T-helper 2 cell treated with Interferon-gamma antibody and Interleukin-4, amounts not matched to agents 5 μg/mL and 100 μg/mL, for 36 hours (primary cell): Measurements from ENCODE around the gene ZSCAN25.
"Not testable (repeated sequence)": the region's sequence is repeated elsewhere in the genome, so short reads cannot be mapped to it uniquely, and the experiment has no call there.

ENCODE experiments used
- DNase-seq: peaks from one replicate; pipeline ENCODE4 v3.0.0; 2021; ENCODE audit warnings: low spot score
- H3K27ac Mint-ChIP-seq: one replicate; pipeline ENCODE4 v1.8.0; 2021; ENCODE audit warnings: mild to moderate bottlenecking, mixed read lengths
- H3K27me3 Mint-ChIP-seq: one replicate; pipeline ENCODE4 v1.8.0; 2021; ENCODE audit warnings: low read depth, mixed read lengths
- H3K36me3 Mint-ChIP-seq: one replicate; pipeline ENCODE4 v1.8.0; 2021; ENCODE audit warnings: low read depth, mixed read lengths
- H3K4me1 Mint-ChIP-seq: one replicate; pipeline ENCODE4 v1.8.0; 2021; ENCODE audit warnings: low read depth, mixed read lengths
- H3K4me3 Mint-ChIP-seq: one replicate; pipeline ENCODE4 v1.8.0; 2022; ENCODE audit warnings: mild to moderate bottlenecking, moderate library complexity, mixed read lengths
- H3K9me3 Mint-ChIP-seq: one replicate; pipeline ENCODE4 v1.8.0; 2021; ENCODE audit warnings: mixed read lengths

ZSCAN25 gene

GRCh38 chr7:99624484-99624883 is 7.7 kb downstream of the ZSCAN25 start:
- DNase-seq: peak; percentile 77
- no peaks in the 10 kb centered on the region for H3K9me3 Mint-ChIP-seq
- H3K4me1 Mint-ChIP-seq: peaks cover 61% of the 10 kb centered on the region
- H3K27ac Mint-ChIP-seq: peak overlapping the region; percentile 97
- H3K36me3 Mint-ChIP-seq: peaks cover 87% of the 10 kb centered on the region
- H3K27me3 Mint-ChIP-seq: no peaks in the 10 kb centered on the region
- peak overlapping the region; percentile 92 for H3K4me3 Mint-ChIP-seq

- Mint-ChIP-seq H3K27me3 (no peaks in the 10 kb centered on the region), H3K27ac (peak overlapping the region; percentile 97), H3K36me3 (peaks cover 86% of the 10 kb centered on the region), H3K9me3 (no peaks in the 10 kb centered on the region), H3K4me1 (peaks cover 61% of the 10 kb centered on the region), H3K4me3 (peak overlapping the region; percentile 92)
- no peak for DNase-seq
These were observed 8.6 kb downstream of the ZSCAN25 start for GRCh38 chr7:99625321-99625720.

GRCh38 chr7:99625961-99626360 is 9.2 kb downstream of the ZSCAN25 start:
- Mint-ChIP-seq H3K4me3 (peak overlapping the region; percentile 92), H3K9me3 (no peaks in the 10 kb centered on the region), H3K27me3 (no peaks in the 10 kb centered on the region), H3K27ac (peak overlapping the region; percentile 97), H3K36me3 (peaks cover 86% of the 10 kb centered on the region), H3K4me1 (peaks cover 64% of the 10 kb centered on the region)
- no peak for DNase-seq

- Mint-ChIP-seq H3K27me3 (no peaks in the 10 kb centered on the region), H3K9me3 (no peaks in the 10 kb centered on the region), H3K27ac (no peak overlapping the region), H3K4me3 (no peak overlapping the region), H3K36me3 (peaks cover 86% of the 10 kb centered on the region), H3K4me1 (peaks cover 64% of the 10 kb centered on the region)
- no peak for DNase-seq
These were observed 9.9 kb downstream of the ZSCAN25 start for GRCh38 chr7:99626661-99627060.

- DNase-seq: no peak
- Mint-ChIP-seq H3K36me3 (peaks cover 83% of the 10 kb centered on the region), H3K27me3 (no peaks in the 10 kb centered on the region), H3K27ac (no peak overlapping the region), H3K4me1 (peaks cover 59% of the 10 kb centered on the region), H3K9me3 (no peaks in the 10 kb centered on the region), H3K4me3 (no peak overlapping the region)
These were observed 10.8 kb downstream of the ZSCAN25 start for GRCh38 chr7:99627513-99627912.

GRCh38 chr7:99628471-99629465 is 12.0 kb downstream of the ZSCAN25 start:
- no peak overlapping the region for H3K4me3 Mint-ChIP-seq
- no peaks in the 10 kb centered on the region for H3K9me3 Mint-ChIP-seq
- H3K4me1 Mint-ChIP-seq: peaks cover 47% of the 10 kb centered on the region
- no peak for DNase-seq
- no peaks in the 10 kb centered on the region for H3K27me3 Mint-ChIP-seq
- H3K36me3 Mint-ChIP-seq: peaks cover 78% of the 10 kb centered on the region
- no peak overlapping the region for H3K27ac Mint-ChIP-seq

- peaks cover 38% of the 10 kb centered on the region for H3K4me1 Mint-ChIP-seq
- H3K36me3 Mint-ChIP-seq: peaks cover 70% of the 10 kb centered on the region
- H3K9me3 Mint-ChIP-seq: no peaks in the 10 kb centered on the region
- H3K27me3 Mint-ChIP-seq: no peaks in the 10 kb centered on the region
- H3K27ac Mint-ChIP-seq: no peak overlapping the region
- no peak for DNase-seq
- no peak overlapping the region for H3K4me3 Mint-ChIP-seq
These were observed 12.9 kb downstream of the ZSCAN25 start for GRCh38 chr7:99629643-99630042.

- DNase-seq: no peak
- Mint-ChIP-seq H3K27ac (no peak overlapping the region), H3K4me1 (peaks cover 23% of the 10 kb centered on the region), H3K27me3 (no peaks in the 10 kb centered on the region), H3K9me3 (no peaks in the 10 kb centered on the region), H3K36me3 (peaks cover 59% of the 10 kb centered on the region), H3K4me3 (no peak overlapping the region)
These were observed 14.8 kb downstream of the ZSCAN25 start for GRCh38 chr7:99631295-99632109.

- H3K4me3 Mint-ChIP-seq, H3K4me1 Mint-ChIP-seq, H3K27ac Mint-ChIP-seq, H3K27me3 Mint-ChIP-seq, DNase-seq, H3K9me3 Mint-ChIP-seq: not testable (repeated sequence)
- peaks cover 33% of the 10 kb centered on the region for H3K36me3 Mint-ChIP-seq
These were observed 20.7 kb downstream of the ZSCAN25 start for GRCh38 chr7:99637414-99637813.

- H3K4me3 Mint-ChIP-seq: no peak overlapping the region
- peaks cover 33% of the 10 kb centered on the region for H3K36me3 Mint-ChIP-seq
- no peak for DNase-seq
- no peaks in the 10 kb centered on the region for H3K9me3 Mint-ChIP-seq
- H3K4me1 Mint-ChIP-seq: peaks cover 4% of the 10 kb centered on the region
- no peaks in the 10 kb centered on the region for H3K27me3 Mint-ChIP-seq
- no peak overlapping the region for H3K27ac Mint-ChIP-seq
These were observed 22.0 kb downstream of the ZSCAN25 start for GRCh38 chr7:99638731-99639130.

- H3K27me3 Mint-ChIP-seq: no peaks in the 10 kb centered on the region
- H3K4me1 Mint-ChIP-seq: peaks cover 4% of the 10 kb centered on the region
- no peak overlapping the region for H3K27ac Mint-ChIP-seq
These were observed 22.5 kb downstream of the ZSCAN25 start for GRCh38 chr7:99639267-99639666.

GRCh38 chr7:99642027-99642426 is 25.3 kb downstream of the ZSCAN25 start:
- Mint-ChIP-seq H3K9me3 (peaks cover 7% of the 10 kb centered on the region), H3K27ac (no peak overlapping the region), H3K4me1 (peaks cover 2% of the 10 kb centered on the region), H3K4me3 (no peak overlapping the region), H3K27me3 (no peaks in the 10 kb centered on the region), H3K36me3 (peaks cover 53% of the 10 kb centered on the region)
- no peak for DNase-seq

More at GRCh38 chr7:99639267-99639666, 22.5 kb downstream of the ZSCAN25 start:
- no peak for DNase-seq
- Mint-ChIP-seq H3K4me3 (no peak overlapping the region), H3K9me3 (no peaks in the 10 kb centered on the region), H3K36me3 (peaks cover 36% of the 10 kb centered on the region)

- peaks cover 7% of the 10 kb centered on the region for H3K9me3 Mint-ChIP-seq
- peaks cover 58% of the 10 kb centered on the region for H3K36me3 Mint-ChIP-seq
- no peak overlapping the region for H3K4me3 Mint-ChIP-seq
- no peaks in the 10 kb centered on the region for H3K27me3 Mint-ChIP-seq
- no peak overlapping the region for H3K27ac Mint-ChIP-seq
- H3K4me1 Mint-ChIP-seq: no peaks in the 10 kb centered on the region
- DNase-seq: no peak
These were observed 26.7 kb downstream of the ZSCAN25 start for GRCh38 chr7:99643464-99643863.

- H3K27ac Mint-ChIP-seq: no peak overlapping the region
- no peak overlapping the region for H3K4me3 Mint-ChIP-seq
- H3K36me3 Mint-ChIP-seq: peaks cover 54% of the 10 kb centered on the region
- H3K27me3 Mint-ChIP-seq: no peaks in the 10 kb centered on the region
- DNase-seq: no peak
- H3K4me1 Mint-ChIP-seq: no peaks in the 10 kb centered on the region
- peaks cover 7% of the 10 kb centered on the region for H3K9me3 Mint-ChIP-seq
These were observed 27.7 kb downstream of the ZSCAN25 start for GRCh38 chr7:99644431-99644830.
